Posterior vena cava (tissue), 2 donors: ENCODE data around the gene HOXC10. TPM values are rescaled to one million over a fixed set of nuclear protein-coding genes. Genes with fewer than 3 reads are reported as not detected.
A peak's percentile ranks its signal among the peaks of the same experiment; 100 is the strongest.

ENCODE experiments used
- DNase-seq: peaks from one replicate; pipeline ENCODE4 v3.0.0-alpha.2; 2020; ENCODE audit warnings: low spot score
- intact Hi-C, 2 donors: fragments of 100-400 bp; cut with DNase I; formaldehyde crosslinking; loops; one replicate each; pipeline versions ENCODE4 v1.14.1 to v1.14.2; 2022 to 2023
- total RNA-seq, 2 donors: library from RNA; stranded (reverse); fragmentation: NEBNext Ultra II Directional; extraction: Animal tissue kit (Norgen Biotek cat#: 25700); gene quantifications; one replicate each; pipeline ENCODE4 v1.2.1, GENCODE V29; 2021
- donor health status: DM: yes; HTN: yes; CAD: no.
- donor health status: DM: yes; HTN: yes; CAD: no.

The HOXC10 gene
- total RNA-seq, 2 donors from 2014 or later: 27.9 to 35.5 TPM

GRCh38 chr12:53949631-53950436, 35.1 kb upstream of the HOXC10 start:
- no peak for DNase-seq
- intact Hi-C loops: no loop called here

- no peak for DNase-seq
- intact Hi-C loops: no loop called here
Measured at GRCh38 chr12:53950437-53950773, 34.5 kb upstream of the HOXC10 start.

- no peak for DNase-seq
- intact Hi-C loops: no loop called here
Measured at GRCh38 chr12:53950789-53951576, 34.0 kb upstream of the HOXC10 start.

- no peak for DNase-seq
- intact Hi-C loops: no loop called here
Measured at GRCh38 chr12:53951577-53952334, 33.2 kb upstream of the HOXC10 start.

- intact Hi-C loops: no loop called here
- no peak for DNase-seq
Measured at GRCh38 chr12:53952335-53952694, 32.6 kb upstream of the HOXC10 start.

GRCh38 chr12:53952871-53953734, 31.8 kb upstream of the HOXC10 start:
- DNase-seq: no peak
- intact Hi-C loops: no loop called here

- intact Hi-C loops: no loop called here
- DNase-seq: no peak
Measured at GRCh38 chr12:53953831-53954693, 30.9 kb upstream of the HOXC10 start.

GRCh38 chr12:53954694-53955035, 30.3 kb upstream of the HOXC10 start, which contains the start of gene HOXC12:
TSS of gene HOXC12 (plus strand) at chr12:53954903. CDS start at chr12:53954930, 27 bp downstream.
- intact Hi-C loops: no loop called here
- peak; percentile 70 for DNase-seq

- DNase-seq: peak; percentile 72
Measured at GRCh38 chr12:53955036-53955775, 29.7 kb upstream of the HOXC10 start.

GRCh38 chr12:53955776-53956250, 29.1 kb upstream of the HOXC10 start:
- DNase-seq: no peak
- intact Hi-C loops: no loop called here

More at GRCh38 chr12:53955036-53955775, 29.7 kb upstream of the HOXC10 start:
- intact Hi-C loops: no loop called here

GRCh38 chr12:53956251-53956887, 28.6 kb upstream of the HOXC10 start:
- intact Hi-C loops: no loop called here
- DNase-seq: peak; percentile 59

- intact Hi-C loops: no loop called here
- peak; percentile 53 for DNase-seq
Measured at GRCh38 chr12:53956914-53957536, 27.9 kb upstream of the HOXC10 start.

GRCh38 chr12:53958128-53958527, 26.8 kb upstream of the HOXC10 start:
- no peak for DNase-seq
- intact Hi-C loops: no loop called here

GRCh38 chr12:53959314-53959713, 25.6 kb upstream of the HOXC10 start:
- intact Hi-C loops: no loop called here
- no peak for DNase-seq

GRCh38 chr12:53960187-53961024, 24.5 kb upstream of the HOXC10 start:
- DNase-seq: peak; percentile 56
- intact Hi-C loops: no loop called here
